Activated CD4-positive, alpha-beta T cell treated with anti-CD3 and anti-CD28 coated beads, Interleukin-2, amount 10 ng/mL, durations not matched to agents 24 days and 14 days (primary cell): ENCODE results near the gene GABRD. TPM values are rescaled to one million over a fixed set of nuclear protein-coding genes. Genes with fewer than 3 reads are reported as not detected.
A peak's percentile ranks its signal among the peaks of the same experiment; 100 is the strongest.

Experiments
- DNase-seq: peaks from one replicate; pipeline ENCODE4 v3.0.0; 2022
- H3K27ac Mint-ChIP-seq: one replicate; pipeline ENCODE4 v1.8.0; 2022; ENCODE audit warnings: mild to moderate bottlenecking, mixed read lengths
- H3K27me3 Mint-ChIP-seq: one replicate; pipeline ENCODE4 v1.8.0; 2022; ENCODE audit warnings: mixed read lengths
- H3K36me3 Mint-ChIP-seq: one replicate; pipeline ENCODE4 v1.8.0; 2022; ENCODE audit warnings: low read depth, mild to moderate bottlenecking, mixed read lengths
- H3K4me1 Mint-ChIP-seq: one replicate; pipeline ENCODE4 v1.8.0; 2021; ENCODE audit warnings: mixed read lengths
- H3K4me3 Mint-ChIP-seq: one replicate; pipeline ENCODE4 v1.8.0; 2022; ENCODE audit warnings: mild to moderate bottlenecking, moderate library complexity, mixed read lengths
- H3K9me3 Mint-ChIP-seq: one replicate; pipeline ENCODE4 v1.8.0; 2021; ENCODE audit warnings: mixed read lengths
- intact Hi-C: fragments of 100-400 bp; cut with micrococcal nuclease; formaldehyde crosslinking; loops from one replicate; pipeline ENCODE4 v1.15.1; 2023
- total RNA-seq: library from RNA; stranded (reverse); gene quantifications from 2 replicates; pipeline ENCODE4 v1.2.3, GENCODE V29; 2022

Gene GABRD
- total RNA-seq, 1 donor from 2014 or later, result not detected

DNA sequence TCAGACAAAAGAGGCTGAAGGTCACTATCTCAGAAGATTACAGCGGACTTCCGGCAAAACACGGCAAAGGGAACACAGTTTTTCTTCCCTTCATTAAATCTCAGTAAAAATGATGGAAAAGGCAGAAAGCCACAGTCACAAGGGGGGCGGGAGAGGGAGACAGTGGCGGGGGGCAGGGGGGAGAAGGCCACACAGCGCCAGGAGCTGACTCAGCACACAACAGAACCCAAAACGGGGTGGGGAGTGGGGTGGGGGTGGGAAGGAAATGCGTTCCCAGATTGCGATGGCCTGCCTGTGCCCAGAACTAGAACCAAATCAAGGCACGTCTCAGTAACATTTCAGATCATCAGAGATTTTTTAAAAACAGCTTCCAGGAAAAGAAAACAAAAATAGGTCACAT, 28.9 kb upstream of the GABRD start:
- no peak for DNase-seq
- Mint-ChIP-seq H3K9me3 (no peaks in the 10 kb centered on the region), H3K4me1 (no peaks in the 10 kb centered on the region), H3K27me3 (peaks cover 12% of the 10 kb centered on the region), H3K4me3 (no peak overlapping the region), H3K27ac (no peak overlapping the region), H3K36me3 (no peaks in the 10 kb centered on the region)
- intact Hi-C loops, result no loop called here

DNA sequence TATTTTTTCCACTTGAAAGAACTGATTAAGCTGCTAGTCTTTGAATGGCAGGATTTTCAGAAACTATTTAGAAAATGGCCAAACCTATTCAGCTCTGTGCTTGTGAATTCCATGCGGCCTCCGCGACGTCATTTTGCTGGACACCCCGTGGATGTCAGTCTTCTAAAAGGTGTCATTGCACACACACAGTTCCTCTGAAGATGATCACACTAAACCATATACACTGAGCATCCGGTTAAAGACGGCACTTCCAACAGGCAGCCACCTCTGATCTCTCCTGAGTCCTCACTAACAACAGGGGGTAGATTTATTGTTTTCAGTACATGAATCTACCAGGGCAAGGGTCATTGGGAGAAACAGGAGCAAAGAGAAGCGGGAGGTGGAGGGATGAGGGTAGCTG, 24.6 kb upstream of the GABRD start:
- H3K4me3 Mint-ChIP-seq, result no peak overlapping the region

DNA sequence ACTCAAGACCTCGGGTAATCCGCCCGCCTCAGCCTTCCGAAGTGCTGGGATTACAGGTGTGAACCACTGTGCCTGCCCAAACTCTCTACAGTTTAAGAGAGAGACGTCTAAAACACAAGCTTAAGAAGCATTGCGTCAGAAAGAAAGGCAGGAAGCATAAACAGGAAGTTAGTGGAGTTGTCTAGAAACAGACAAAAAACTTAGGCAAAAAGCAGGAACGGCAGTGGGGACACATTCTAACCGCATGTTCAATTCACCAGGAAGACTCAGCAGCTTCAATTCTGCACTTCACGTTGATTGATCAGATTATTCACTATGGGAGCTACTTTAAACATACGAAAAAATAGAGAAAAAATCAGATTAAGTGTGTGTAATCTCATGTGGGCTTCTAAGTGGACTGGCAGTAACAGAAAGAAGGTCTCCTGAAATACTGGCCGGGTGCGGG, 22.9 kb upstream of the GABRD start:
- Mint-ChIP-seq H3K36me3 (no peaks in the 10 kb centered on the region), H3K4me1 (peaks cover 5% of the 10 kb centered on the region), H3K27ac (peak overlapping the region; percentile 59), H3K4me3 (peak overlapping the region; percentile 34), H3K27me3 (peaks cover 16% of the 10 kb centered on the region), H3K9me3 (no peaks in the 10 kb centered on the region)
- intact Hi-C loops, result no loop called here
- DNase-seq, result no peak

More for the DNA sequence above, 24.6 kb upstream of the GABRD start:
- DNase-seq, result no peak
- no peaks in the 10 kb centered on the region for H3K9me3 Mint-ChIP-seq
- H3K27me3 Mint-ChIP-seq, result peaks cover 16% of the 10 kb centered on the region
- intact Hi-C loops, result no loop called here
- no peak overlapping the region for H3K27ac Mint-ChIP-seq
- H3K36me3 Mint-ChIP-seq, result no peaks in the 10 kb centered on the region
- H3K4me1 Mint-ChIP-seq, result peaks cover 5% of the 10 kb centered on the region

DNA sequence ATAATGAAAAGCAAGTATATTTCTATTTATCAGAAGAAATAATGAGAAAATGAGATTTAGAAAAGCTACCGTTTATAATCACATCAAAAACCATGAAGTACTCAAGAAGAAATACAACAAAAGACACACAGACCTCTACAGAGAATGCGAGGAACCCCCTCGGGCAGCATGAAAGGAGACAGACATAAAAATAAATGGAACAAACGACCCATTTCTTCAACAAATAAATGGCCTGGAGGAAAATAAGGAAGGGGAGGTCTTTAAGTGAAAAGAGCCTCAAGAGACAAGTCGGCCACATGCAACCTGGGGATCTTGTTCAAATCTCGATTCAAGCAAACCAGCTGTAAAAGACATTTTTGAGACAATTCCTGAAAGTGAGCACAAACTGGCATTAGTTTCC, 21.6 kb upstream of the GABRD start:
- Mint-ChIP-seq H3K4me1 (peaks cover 5% of the 10 kb centered on the region), H3K4me3 (no peak overlapping the region), H3K9me3 (no peaks in the 10 kb centered on the region), H3K27me3 (peaks cover 23% of the 10 kb centered on the region), H3K36me3 (no peaks in the 10 kb centered on the region), H3K27ac (no peak overlapping the region)
- intact Hi-C loops, result no loop called here
- no peak for DNase-seq

DNA sequence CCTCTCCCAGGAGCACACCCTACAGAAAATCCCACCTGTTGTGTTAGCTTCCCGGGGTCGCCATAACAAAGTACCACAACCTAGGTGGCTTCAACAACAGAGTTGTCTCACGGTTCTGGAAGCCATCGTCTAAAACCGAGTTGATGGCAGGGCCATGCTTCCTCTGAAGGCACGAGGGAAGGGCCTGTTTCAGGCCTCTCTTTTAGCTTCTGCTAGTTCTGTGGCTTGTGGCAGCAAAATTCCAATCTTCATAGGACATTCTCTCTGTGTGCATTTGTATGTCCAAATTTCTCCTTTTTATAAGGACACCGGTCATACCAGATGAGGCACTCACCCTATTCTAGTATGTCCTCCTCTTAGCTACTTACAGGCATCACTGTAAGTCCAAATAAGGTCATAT, 18.7 kb upstream of the GABRD start:
- Mint-ChIP-seq H3K9me3 (no peaks in the 10 kb centered on the region), H3K27ac (no peak overlapping the region), H3K27me3 (peaks cover 39% of the 10 kb centered on the region), H3K4me1 (peaks cover 5% of the 10 kb centered on the region), H3K4me3 (no peak overlapping the region), H3K36me3 (no peaks in the 10 kb centered on the region)
- intact Hi-C loops, result no loop called here
- DNase-seq, result no peak

DNA sequence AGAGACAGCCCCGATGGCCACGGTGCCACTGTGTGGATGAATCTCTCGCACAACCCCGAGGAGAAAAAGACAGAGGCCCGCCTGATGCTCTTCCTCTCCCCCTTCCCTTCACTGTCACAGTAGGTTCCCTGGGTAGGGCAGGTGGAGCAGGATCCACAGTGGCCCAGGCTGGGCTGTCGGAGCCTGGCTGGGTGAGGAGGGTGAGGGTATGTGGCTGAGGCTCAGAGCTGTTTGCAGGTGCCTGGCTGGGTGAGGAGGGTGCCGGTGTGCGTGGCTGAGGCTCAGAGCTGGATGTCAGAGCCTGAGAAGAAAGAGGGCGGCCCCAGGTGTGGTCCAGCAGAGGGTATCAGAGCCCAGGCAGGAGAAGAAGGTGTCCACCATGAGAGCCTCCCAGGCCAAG, 18.3 kb upstream of the GABRD start:
- Mint-ChIP-seq H3K4me3 (no peak overlapping the region), H3K36me3 (no peaks in the 10 kb centered on the region)

DNA sequence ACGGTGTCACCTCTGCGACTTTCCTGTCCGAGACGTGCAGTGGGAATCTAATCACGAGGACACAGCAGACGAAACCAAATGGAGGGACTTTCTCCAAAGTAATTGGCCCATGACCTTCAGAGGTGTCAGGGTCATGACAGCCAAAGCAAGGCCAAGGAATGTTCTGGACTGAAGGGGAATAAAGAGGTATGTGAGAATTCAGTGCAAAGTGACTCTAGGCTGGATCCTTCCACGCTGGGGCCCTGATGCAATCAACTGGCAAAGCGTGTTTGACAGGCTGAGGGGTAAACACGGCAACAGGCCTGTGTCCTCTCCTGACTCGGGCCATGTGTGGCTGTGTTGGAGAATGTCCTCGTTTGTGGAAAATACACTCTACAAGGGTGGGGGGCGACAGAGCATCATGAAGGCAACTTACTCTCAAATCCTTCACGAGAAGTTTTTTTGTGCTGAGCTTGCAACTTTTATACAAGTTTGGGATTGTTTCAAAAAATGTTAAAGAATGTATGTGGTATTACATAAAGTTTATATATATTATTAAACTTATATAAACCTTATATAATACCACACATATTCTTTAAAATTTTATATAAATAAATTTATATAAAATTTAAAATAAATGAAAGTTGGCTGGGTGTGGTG, 17.3 kb upstream of the GABRD start:
- intact Hi-C loops, result no loop called here
- no peaks in the 10 kb centered on the region for H3K36me3 Mint-ChIP-seq
- no peaks in the 10 kb centered on the region for H3K9me3 Mint-ChIP-seq
- H3K4me1 Mint-ChIP-seq, result no peaks in the 10 kb centered on the region
- no peak for DNase-seq
- H3K27me3 Mint-ChIP-seq, result peaks cover 46% of the 10 kb centered on the region
- no peak overlapping the region for H3K4me3 Mint-ChIP-seq
- H3K27ac Mint-ChIP-seq, result no peak overlapping the region

More for the DNA sequence above, 18.3 kb upstream of the GABRD start:
- H3K9me3 Mint-ChIP-seq, result no peaks in the 10 kb centered on the region
- intact Hi-C loops, result no loop called here
- no peak for DNase-seq
- no peak overlapping the region for H3K27ac Mint-ChIP-seq
- peaks cover 5% of the 10 kb centered on the region for H3K4me1 Mint-ChIP-seq
- H3K27me3 Mint-ChIP-seq, result peaks cover 42% of the 10 kb centered on the region

DNA sequence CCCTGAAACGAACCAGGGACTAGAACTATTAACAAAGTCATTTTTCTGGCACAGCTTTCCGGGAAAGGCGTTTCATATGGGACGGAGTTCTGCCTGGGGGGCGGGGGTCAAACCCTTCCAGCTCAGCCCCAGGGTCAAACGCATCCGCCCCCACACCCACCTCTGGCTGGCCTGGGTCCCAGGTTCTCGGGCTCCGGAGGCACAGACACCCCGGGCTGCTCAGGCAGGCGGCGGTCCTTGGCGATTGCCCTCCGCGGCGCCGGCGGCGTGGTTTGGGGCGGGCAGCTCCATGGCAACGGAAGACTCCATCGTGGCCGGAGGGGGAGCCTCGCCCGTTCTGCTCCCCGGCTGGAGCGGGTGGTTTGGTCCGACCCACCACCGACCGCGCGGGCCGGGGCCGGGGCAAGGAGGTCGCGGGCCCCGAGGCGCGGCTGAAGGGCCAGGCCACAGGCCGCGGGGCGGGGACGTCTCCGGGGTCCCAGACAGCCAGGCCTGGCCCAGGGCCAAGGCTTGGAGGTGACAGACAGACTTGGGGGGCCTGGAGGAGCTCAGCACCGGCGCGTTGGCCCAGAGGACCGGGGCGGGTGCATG, 15.5 kb upstream of the GABRD start, which contains the start of gene CFAP74:
CFAP74 (minus strand) TSS at position 246 of the 591 bp plus-strand sequence. CDS start 12,830 bp downstream, outside the sequence.
- no peaks in the 10 kb centered on the region for H3K4me1 Mint-ChIP-seq
- no peak within 1 kb of the TSS for H3K4me3 Mint-ChIP-seq
- peak; percentile 64 for DNase-seq
- intact Hi-C loops, result no loop called here
- peaks cover 40% of the 10 kb centered on the region for H3K27me3 Mint-ChIP-seq
- H3K9me3 Mint-ChIP-seq, result no peaks in the 10 kb centered on the region
- no peaks in the 10 kb centered on the region for H3K36me3 Mint-ChIP-seq
- H3K27ac Mint-ChIP-seq, result no peak within 1 kb of the TSS

DNA sequence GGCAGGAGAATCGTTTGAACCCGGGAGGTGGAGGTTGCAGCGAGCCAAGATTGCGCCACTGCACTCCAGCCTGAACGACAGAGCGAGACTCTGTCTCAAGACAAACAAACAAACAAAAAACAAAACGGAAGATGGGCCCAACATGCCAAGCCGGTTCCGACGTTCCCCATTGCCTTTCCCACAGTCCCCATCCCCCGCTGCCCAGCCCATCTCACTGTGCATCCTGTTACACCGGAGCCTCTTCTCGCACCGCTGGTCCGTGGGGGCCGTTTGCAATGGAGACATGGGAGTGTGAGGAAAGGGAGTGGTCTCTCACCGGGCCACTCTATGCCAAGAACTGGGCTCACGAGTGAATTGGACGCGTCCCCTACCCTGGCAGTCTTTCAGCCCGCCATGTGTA, 14.3 kb upstream of the GABRD start:
- H3K9me3 Mint-ChIP-seq, result no peaks in the 10 kb centered on the region
- H3K4me1 Mint-ChIP-seq, result no peaks in the 10 kb centered on the region
- peaks cover 36% of the 10 kb centered on the region for H3K27me3 Mint-ChIP-seq
- no peak overlapping the region for H3K4me3 Mint-ChIP-seq
- intact Hi-C loops, result no loop called here
- DNase-seq, result no peak
- H3K27ac Mint-ChIP-seq, result no peak overlapping the region
- H3K36me3 Mint-ChIP-seq, result no peaks in the 10 kb centered on the region

DNA sequence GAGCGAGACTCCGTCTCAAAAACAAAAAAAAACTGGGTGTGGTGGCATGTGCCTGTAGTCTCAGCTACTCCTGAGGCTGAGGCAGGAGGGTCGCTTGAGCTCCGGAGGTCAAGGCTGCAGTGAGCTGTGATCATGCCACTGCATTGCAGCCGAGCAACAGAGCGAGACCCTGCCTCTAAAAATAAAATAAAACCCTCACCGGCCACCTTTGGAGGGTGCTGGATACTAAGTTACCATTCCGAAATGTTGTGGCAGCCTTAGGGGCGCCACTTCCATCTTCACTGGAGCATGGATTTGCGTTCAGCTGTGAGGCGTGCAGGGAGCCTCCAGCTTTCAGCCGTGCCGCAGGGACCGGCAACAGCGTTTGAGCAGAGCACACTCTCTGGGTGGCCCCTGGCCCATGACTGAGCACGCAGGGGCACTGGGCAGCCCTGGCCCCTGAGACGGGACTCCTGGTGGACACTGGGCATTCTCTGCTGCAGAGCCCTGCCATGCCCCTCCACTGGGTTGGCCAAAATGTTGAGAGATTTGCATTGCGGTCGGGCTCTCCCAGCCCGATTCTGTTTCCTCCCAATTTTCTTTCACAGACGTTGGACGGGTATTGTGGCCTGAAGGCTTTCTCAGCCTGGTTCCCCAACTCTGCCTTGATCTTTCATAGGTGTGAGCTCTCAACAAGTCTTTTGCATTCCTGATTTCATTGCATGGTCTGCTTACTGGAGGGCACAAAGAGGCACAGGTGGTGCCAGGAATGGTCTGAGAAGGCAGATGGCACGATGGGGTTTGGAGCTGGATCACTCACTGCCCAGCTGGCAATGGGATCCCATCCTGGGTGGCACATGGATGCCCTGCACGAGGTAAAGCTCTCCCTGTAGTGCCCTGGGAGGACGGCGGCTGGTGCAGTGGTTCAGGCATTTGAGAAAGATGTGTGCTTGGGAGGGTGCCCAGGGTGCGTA, 9.8 kb upstream of the GABRD start:
- no peak for DNase-seq
- H3K4me1 Mint-ChIP-seq, result no peaks in the 10 kb centered on the region
- peaks cover 15% of the 10 kb centered on the region for H3K27me3 Mint-ChIP-seq
- H3K9me3 Mint-ChIP-seq, result no peaks in the 10 kb centered on the region
- no peak overlapping the region for H3K27ac Mint-ChIP-seq
- intact Hi-C loops, result no loop called here
- H3K36me3 Mint-ChIP-seq, result no peaks in the 10 kb centered on the region
- no peak overlapping the region for H3K4me3 Mint-ChIP-seq

DNA sequence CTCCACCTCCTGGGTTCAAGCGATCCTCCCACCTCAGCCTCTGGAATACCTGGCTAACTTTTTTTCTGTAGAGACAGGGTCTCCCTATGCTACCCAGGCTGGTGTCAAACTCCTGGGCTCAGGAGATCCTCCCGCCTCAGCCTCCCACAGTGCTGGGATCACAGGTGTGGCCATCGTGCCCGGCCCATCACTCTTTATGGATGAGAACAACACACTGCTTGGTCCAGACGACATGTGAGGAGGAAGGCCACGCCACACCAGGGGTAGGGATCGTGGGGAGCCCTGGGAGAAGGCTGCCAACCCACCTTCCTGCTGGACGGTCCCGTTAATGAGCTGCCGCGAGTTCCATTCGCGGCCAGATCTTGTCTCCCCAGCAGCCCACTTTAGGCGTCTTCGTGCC, 5.0 kb upstream of the GABRD start:
- H3K36me3 Mint-ChIP-seq, result no peaks in the 10 kb centered on the region
- no peak overlapping the region for H3K27ac Mint-ChIP-seq

DNA sequence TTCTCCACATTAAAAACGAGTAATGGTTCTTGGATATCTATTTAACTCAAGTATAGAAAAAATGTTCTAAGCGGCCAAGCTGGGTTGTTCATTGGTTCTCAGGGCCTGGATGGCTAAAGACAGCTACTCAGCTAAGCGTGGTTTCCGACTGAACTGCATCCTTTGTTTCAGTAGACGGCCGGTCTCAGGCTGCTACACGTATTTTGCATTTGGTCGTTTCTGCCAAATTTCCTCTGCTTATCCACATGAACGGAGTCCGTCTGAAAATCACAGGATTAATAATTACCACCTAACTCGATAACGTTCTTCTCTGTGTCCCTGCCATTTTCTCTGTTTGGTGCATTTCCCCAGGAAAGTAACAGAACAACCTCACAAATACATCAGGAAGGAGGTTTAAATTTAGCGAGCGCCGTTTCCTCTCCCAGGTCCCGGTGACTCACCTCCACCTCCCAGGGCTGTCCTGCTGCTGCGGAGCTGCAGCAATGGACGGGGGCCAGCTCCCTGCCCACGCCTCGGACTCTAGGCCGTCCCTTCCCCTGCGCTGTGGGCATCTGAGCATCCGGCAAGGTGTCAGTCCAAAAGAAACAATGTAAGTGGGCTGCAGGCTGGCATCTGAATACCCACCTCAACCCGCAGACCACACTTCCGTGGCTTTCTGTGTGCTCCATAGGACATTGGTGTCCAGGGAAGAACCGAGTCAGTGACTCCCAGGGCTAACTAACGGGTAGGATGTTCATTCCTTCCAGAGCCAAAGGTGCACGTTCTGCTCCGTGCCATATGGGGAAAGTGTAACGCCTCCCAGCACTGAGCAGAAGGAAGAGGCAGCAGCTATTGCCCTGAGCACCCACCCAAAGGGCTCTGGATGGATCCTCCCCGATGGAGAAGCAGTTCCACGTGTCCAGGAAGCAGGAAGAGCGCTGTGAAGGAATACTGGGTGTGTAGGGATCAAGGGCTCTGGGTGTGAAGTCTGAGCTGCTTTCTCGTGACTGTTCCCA, 4.1 kb upstream of the GABRD start:
- intact Hi-C loops, result no loop called here
- no peak for DNase-seq
- Mint-ChIP-seq H3K4me3 (no peak overlapping the region), H3K4me1 (peaks cover 2% of the 10 kb centered on the region), H3K9me3 (no peaks in the 10 kb centered on the region), H3K27ac (no peak overlapping the region), H3K27me3 (peaks cover 36% of the 10 kb centered on the region), H3K36me3 (no peaks in the 10 kb centered on the region)

More for the DNA sequence above, 5.0 kb upstream of the GABRD start:
- peaks cover 2% of the 10 kb centered on the region for H3K4me1 Mint-ChIP-seq
- no peaks in the 10 kb centered on the region for H3K9me3 Mint-ChIP-seq
- H3K4me3 Mint-ChIP-seq, result no peak overlapping the region
- no peak for DNase-seq
- intact Hi-C loops, result no loop called here
- peaks cover 33% of the 10 kb centered on the region for H3K27me3 Mint-ChIP-seq

DNA sequence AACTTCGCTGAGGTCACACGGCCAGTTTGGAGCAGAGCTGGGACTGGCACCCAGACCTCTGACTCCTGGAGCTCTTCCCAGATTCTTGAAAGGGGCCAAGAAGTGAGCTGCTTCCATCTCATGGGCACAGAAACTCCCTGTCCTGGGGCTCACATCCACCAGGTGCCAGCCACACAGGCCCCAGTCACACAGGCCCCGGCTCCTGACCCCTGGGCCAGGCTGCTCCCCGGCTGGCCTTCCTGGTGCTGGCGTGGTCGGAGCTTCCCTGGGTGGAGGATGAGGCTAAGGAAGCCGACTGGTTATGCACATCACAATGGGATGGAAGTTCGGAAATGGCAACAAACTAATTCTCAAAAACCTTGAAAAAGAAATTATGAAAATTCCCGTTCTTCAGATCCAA, 3.0 kb upstream of the GABRD start:
- H3K9me3 Mint-ChIP-seq, result no peaks in the 10 kb centered on the region
- H3K4me3 Mint-ChIP-seq, result no peak overlapping the region
- no peak for DNase-seq
- peaks cover 47% of the 10 kb centered on the region for H3K27me3 Mint-ChIP-seq
- H3K27ac Mint-ChIP-seq, result no peak overlapping the region
- peaks cover 2% of the 10 kb centered on the region for H3K4me1 Mint-ChIP-seq
- intact Hi-C loops, result no loop called here
- no peaks in the 10 kb centered on the region for H3K36me3 Mint-ChIP-seq
